Measurements from ENCODE around the gene TPRG1. TPM values are rescaled to one million over a fixed set of nuclear protein-coding genes. Genes with fewer than 3 reads are reported as not detected.

The TPRG1 gene
- total RNA-seq, 1 donor from 2014 or later: 0.71 TPM

- peaks cover 3% of the 10 kb centered on the region for H3K27me3 Mint-ChIP-seq (ENCODE audit: insufficient read depth, low read depth)
- Histone ChIP-seq H2AFZ (replicated peaks) (no peak overlapping the region), H3K79me2 (ENCODE audit: low read depth) (no peaks in the 10 kb centered on the region), H3K27ac (no peak overlapping the region), H3K4me3 (no peak overlapping the region), H3K4me1 (no peaks in the 10 kb centered on the region), H3K4me2 (no peak overlapping the region), H4K20me1 (ENCODE audit: low read depth) (no peaks in the 10 kb centered on the region), H3F3A (ENCODE audit: low read depth) (no peaks in the 10 kb centered on the region), H3K9ac (no peak overlapping the region), H3K27me3 (no peaks in the 10 kb centered on the region), H3K36me3 (no peaks in the 10 kb centered on the region), H3K9me3 (ENCODE audit: low read depth) (no peaks in the 10 kb centered on the region)
- H3K4me3 Mint-ChIP-seq: no peak overlapping the region
- H3K4me1 Mint-ChIP-seq: no peaks in the 10 kb centered on the region
- TF ChIP-seq EZH2 (IDR thresholded peaks at IDR 0.05): no peak
- TF ChIP-seq CTCF (IDR thresholded peaks at IDR 0.05): no peak
- no peak for TF ChIP-seq EZH2phosphoT487 (IDR thresholded peaks at IDR 0.05)
- H3K27ac Mint-ChIP-seq: no peak overlapping the region
- no peaks in the 10 kb centered on the region for H3K36me3 Mint-ChIP-seq
- no peaks in the 10 kb centered on the region for H3K9me3 Mint-ChIP-seq
- no peak for DNase-seq (ENCODE audit: low spot score)
These were observed 97.6 kb downstream of the TPRG1 start for GRCh38 chr3:189269365-189269764.

DNA sequence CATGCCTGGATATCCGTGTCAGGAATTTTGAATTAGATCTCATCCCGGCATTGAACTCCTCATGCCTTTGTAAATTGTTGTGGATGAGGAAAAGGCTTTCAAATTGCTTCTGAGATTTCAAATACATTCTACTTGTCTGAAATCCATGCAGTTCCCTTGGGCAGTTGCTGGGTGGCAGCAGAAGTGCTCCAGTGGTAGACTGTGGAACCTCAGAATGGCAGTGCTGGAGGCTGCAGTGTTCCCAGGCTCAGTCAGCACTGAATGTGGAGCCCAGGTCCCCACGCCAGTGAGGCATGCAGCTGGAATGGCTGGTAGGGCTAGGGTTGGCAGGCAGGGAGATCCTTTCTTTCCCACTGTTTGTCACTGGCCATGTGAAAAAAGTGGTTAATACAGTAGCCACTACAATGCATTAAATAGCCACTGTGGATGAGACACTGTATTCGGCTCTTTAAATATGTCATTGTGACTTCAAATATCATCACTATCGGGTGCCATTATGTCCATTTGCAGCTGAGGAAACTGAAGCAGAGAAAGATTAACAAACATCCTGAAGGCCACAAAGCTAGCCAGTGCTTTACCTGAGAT lies 98.6 kb downstream of the TPRG1 start:
- Mint-ChIP-seq H3K27me3 (ENCODE audit: insufficient read depth, low read depth) (peaks cover 3% of the 10 kb centered on the region), H3K4me1 (no peaks in the 10 kb centered on the region), H3K36me3 (no peaks in the 10 kb centered on the region), H3K9me3 (no peaks in the 10 kb centered on the region), H3K4me3 (no peak overlapping the region), H3K27ac (no peak overlapping the region)
- no peaks in the 10 kb centered on the region for H3K9me3 ChIP-seq (ENCODE audit: low read depth)
- no peaks in the 10 kb centered on the region for H3K36me3 ChIP-seq
- H3K9ac ChIP-seq: no peak overlapping the region
- H2AFZ ChIP-seq (replicated peaks): no peak overlapping the region
- no peaks in the 10 kb centered on the region for H3K4me1 ChIP-seq
- H3K79me2 ChIP-seq (ENCODE audit: low read depth): no peaks in the 10 kb centered on the region
- no peak overlapping the region for H3K27ac ChIP-seq
- H3K27me3 ChIP-seq: no peaks in the 10 kb centered on the region
- no peak overlapping the region for H3K4me2 ChIP-seq
- H3K4me3 ChIP-seq: no peak overlapping the region
- no peak for TF ChIP-seq EZH2 (IDR thresholded peaks at IDR 0.05)
- TF ChIP-seq CTCF (IDR thresholded peaks at IDR 0.05): peak; percentile 63
- TF ChIP-seq EZH2phosphoT487 (IDR thresholded peaks at IDR 0.05): no peak
- no peaks in the 10 kb centered on the region for H3F3A ChIP-seq (ENCODE audit: low read depth)
- no peaks in the 10 kb centered on the region for H4K20me1 ChIP-seq (ENCODE audit: low read depth)
- DNase-seq (ENCODE audit: low spot score): peak; percentile 74

GRCh38 chr3:189272500-189273119 lies 100.8 kb downstream of the TPRG1 start:
- Histone ChIP-seq H3K4me1 (no peaks in the 10 kb centered on the region), H3K27me3 (no peaks in the 10 kb centered on the region), H3K9ac (no peak overlapping the region), H2AFZ (replicated peaks) (no peak overlapping the region), H4K20me1 (ENCODE audit: low read depth) (no peaks in the 10 kb centered on the region), H3F3A (ENCODE audit: low read depth) (no peaks in the 10 kb centered on the region), H3K36me3 (no peaks in the 10 kb centered on the region), H3K27ac (no peak overlapping the region), H3K9me3 (ENCODE audit: low read depth) (no peaks in the 10 kb centered on the region), H3K4me3 (no peak overlapping the region), H3K79me2 (ENCODE audit: low read depth) (no peaks in the 10 kb centered on the region), H3K4me2 (no peak overlapping the region)
- TF ChIP-seq CTCF (IDR thresholded peaks at IDR 0.05) (peak; percentile 72), EZH2 (IDR thresholded peaks at IDR 0.05) (no peak), EZH2phosphoT487 (IDR thresholded peaks at IDR 0.05) (no peak)
- H3K27ac Mint-ChIP-seq: no peak overlapping the region
- peak; percentile 60 for DNase-seq (ENCODE audit: low spot score)
- no peaks in the 10 kb centered on the region for H3K4me1 Mint-ChIP-seq
- H3K9me3 Mint-ChIP-seq: no peaks in the 10 kb centered on the region
- no peaks in the 10 kb centered on the region for H3K36me3 Mint-ChIP-seq
- peaks cover 3% of the 10 kb centered on the region for H3K27me3 Mint-ChIP-seq (ENCODE audit: insufficient read depth, low read depth)
- no peak overlapping the region for H3K4me3 Mint-ChIP-seq

Data from neural progenitor cell (in vitro differentiated cells).